K562 (cell line): ENCODE results near the gene ZNF35. TPM values are rescaled to one million over a fixed set of nuclear protein-coding genes. Genes with fewer than 3 reads are reported as not detected.

Source experiments
- ARID2 ChIP-seq: fragments of 450-650 bp; IDR thresholded peaks from 2 replicates; pipeline ENCODE4 v1.6.1; 2017; ENCODE audit warnings: antibody characterized with exemption, mild to moderate bottlenecking
- ARNT ChIP-seq, 2 experiments: fragments of 450-650 bp; IDR thresholded peaks; 2 replicates each; pipeline ENCODE4 v1.6.1; 2016; ENCODE audit warnings: mild to moderate bottlenecking in 1 of 2
- CBFA2T2 ChIP-seq: fragments of 450-650 bp; conservative IDR thresholded peaks from 2 replicates; pipeline ENCODE4 v1.6.1; 2017; ENCODE audit warnings: mild to moderate bottlenecking
- GABPB1 ChIP-seq: sonication (generic); formaldehyde crosslinking; IDR thresholded peaks from 2 replicates; pipeline ENCODE4 v1.8.0; 2022; ENCODE audit warnings: mild to moderate bottlenecking, missing genetic modification reagents
- HNRNPL ChIP-seq: fragments of 200-400 bp; formaldehyde crosslinking; IDR thresholded peaks from 2 replicates; pipeline ENCODE4 v1.6.1; 2017; ENCODE audit warnings: low read depth, mild to moderate bottlenecking, low read length
- HNRNPLL ChIP-seq: fragments of 200-400 bp; formaldehyde crosslinking; IDR thresholded peaks from 2 replicates; pipeline ENCODE4 v1.6.1; 2017; ENCODE audit warnings: low read length, low read depth, mild to moderate bottlenecking; ENCODE audit not compliant: poor library complexity, severe bottlenecking
- ILK ChIP-seq: fragments of 450-650 bp; IDR thresholded peaks from 2 replicates; pipeline ENCODE4 v1.6.1; 2016; ENCODE audit warnings: missing genetic modification characterization, low read depth, mild to moderate bottlenecking, missing compliant biosample characterization, moderate library complexity, borderline replicate concordance
- MAZ ChIP-seq, 2 experiments: fragments of 450-650 bp in 1 of 2; sonication (generic) in 1 of 2; formaldehyde crosslinking; IDR thresholded peaks in 1 of 2; conservative IDR thresholded peaks in 1 of 2; 2 replicates each; pipeline versions ENCODE4 v1.4.0 to v1.5.0; 2020; ENCODE audit warnings: mild to moderate bottlenecking in 1 of 2, missing genetic modification reagents in 1 of 2
- MEF2A ChIP-seq: IDR thresholded peaks from 2 replicates; pipeline ENCODE4 v1.6.1; 2011; ENCODE audit warnings: low read depth, mild to moderate bottlenecking, low read length, moderate library complexity; ENCODE audit not compliant: control insufficient read depth
- NCOR1 ChIP-seq: fragments of 450-650 bp; IDR thresholded peaks from 2 replicates; pipeline ENCODE4 v1.6.1; 2016; ENCODE audit warnings: mild to moderate bottlenecking, moderate library complexity
- NFIX ChIP-seq: fragments of 250-450 bp; sonication (Bioruptor Pico); IDR thresholded peaks from 2 replicates; pipeline ENCODE4 v1.4.0; 2020; ENCODE audit warnings: low read depth, mild to moderate bottlenecking, moderate library complexity
- NFYB ChIP-seq: IDR thresholded peaks from 2 replicates; pipeline ENCODE4 v1.6.1; 2011; ENCODE audit warnings: mild to moderate bottlenecking, moderate library complexity; ENCODE audit not compliant: insufficient read length; ENCODE audit errors: extremely low read depth
- OTX1 ChIP-seq: fragments of 450-650 bp; formaldehyde crosslinking; IDR thresholded peaks from 2 replicates; pipeline ENCODE4 v1.4.0; 2022; ENCODE audit warnings: mild to moderate bottlenecking
- RB1 ChIP-seq: fragments of 450-650 bp; IDR thresholded peaks from 2 replicates; pipeline ENCODE4 v1.6.1; 2017; ENCODE audit warnings: low read depth, mild to moderate bottlenecking
- RBM14 ChIP-seq: fragments of 200-400 bp; formaldehyde crosslinking; IDR thresholded peaks from 2 replicates; pipeline ENCODE4 v1.6.1; 2018; ENCODE audit warnings: low read depth, mild to moderate bottlenecking, low read length, moderate library complexity, borderline replicate concordance; ENCODE audit not compliant: insufficient read depth
- RBM15 ChIP-seq: fragments of 200-400 bp; formaldehyde crosslinking; IDR thresholded peaks from 2 replicates; pipeline ENCODE4 v1.6.1; 2018; ENCODE audit warnings: mild to moderate bottlenecking, low read length, moderate library complexity; ENCODE audit not compliant: insufficient read depth
- SFPQ ChIP-seq: fragments of 200-400 bp; formaldehyde crosslinking; IDR thresholded peaks from 2 replicates; pipeline ENCODE4 v1.6.1; 2017; ENCODE audit warnings: mild to moderate bottlenecking, low read depth, low read length, moderate library complexity
- ZNF354B ChIP-seq: fragments of 250-450 bp; sonication (Bioruptor Pico); IDR thresholded peaks from 2 replicates; pipeline ENCODE4 v1.4.0; 2020
- ZNF408 ChIP-seq: fragments of 250-450 bp; sonication (Bioruptor Pico); IDR thresholded peaks from 2 replicates; pipeline ENCODE4 v1.4.0; 2020; ENCODE audit warnings: low read depth, mild to moderate bottlenecking, moderate library complexity
- ZNF41 ChIP-seq: fragments of 250-450 bp; sonication (Bioruptor Pico); conservative IDR thresholded peaks from 2 replicates; pipeline ENCODE4 v1.4.0; 2020; ENCODE audit warnings: mild to moderate bottlenecking
- ZNF436 ChIP-seq: fragments of 250-450, 450-650 bp; sonication (Bioruptor Pico); formaldehyde crosslinking; IDR thresholded peaks from 2 replicates; pipeline ENCODE4 v1.7.0; 2020; ENCODE audit warnings: mild to moderate bottlenecking
- ZNF778 ChIP-seq: fragments of 450-650 bp; formaldehyde crosslinking; IDR thresholded peaks from 2 replicates; pipeline ENCODE4 v1.4.0; 2020; ENCODE audit warnings: mild to moderate bottlenecking, moderate library complexity
- polyA plus RNA-seq, 8 experiments: library from polyadenylated mRNA; depleted of rRNA in 4 of 8; stranded (reverse) in 5 of 8; unstranded in 3 of 8; fragments of >200 nt; fragmentation: Nextera tagmentation in 2 of 8; fragmentation: Illumina TruSeq in 1 of 8; extraction: Ambion mirVana in 2 of 8; extraction: Trizol in 1 of 8; gene quantifications; 2 replicates each; pipeline versions ENCODE4 v1.2.1 to v1.2.3, GENCODE V29; 2011 to 2014; ENCODE audit warnings: inconsistent platforms in 1 of 8, missing spikeins in 1 of 8
- total RNA-seq, 7 experiments: library from RNA; depleted of rRNA in 6 of 7; stranded (reverse); fragments of >200 nt in 6 of 7; fragmentation: Illumina TruSeq in 2 of 7; extraction: Trizol in 2 of 7; gene quantifications; 2 replicates each; pipeline versions ENCODE4 v1.2.1 to v1.2.3, GENCODE V29; 2011 to 2021; ENCODE audit warnings: low replicate concordance in 1 of 7
- TF ChIP-seq, protein P1 (sequence below): fragments of 450-650 bp; formaldehyde crosslinking; IDR thresholded peaks from 2 replicates; pipeline ENCODE4 v1.4.0; 2020; ENCODE audit warnings: mild to moderate bottlenecking, mixed read lengths

ZNF35 gene
- total and polyA plus RNA-seq, 9 of the 15 experiments (the other 6 are each of a cell fraction or from before 2014, with no cell fraction given) = 8.0 to 18.2 (median 14.8) TPM

- TF ChIP-seq ZNF408 (CRISPR knock-in tag) (no peak), ZNF778 (CRISPR knock-in tag) (no peak), NFIX (no peak), HNRNPLL (peak; percentile 26), OTX1 (CRISPR knock-in tag) (no peak), ARNT (IDR thresholded peaks at IDR 0.05) (no peak), NFYB (no peak), ZNF41 (CRISPR knock-in tag) (no peak), GABPB1 (CRISPR knock-in tag) (no peak), CBFA2T2 (no peak), ARID2 (no peak), NCOR1 (no peak), HNRNPL (no peak), MEF2A (no peak), ZNF436 (no peak), MAZ (CRISPR knock-in tag; conservative IDR thresholded peaks at IDR 0.05 in 1 of 2, IDR thresholded peaks at IDR 0.05 in 1 of 2) (peak in 1 of 2 experiments; percentile 67; a peak in 2 of 4 replicates), RB1 (no peak), RBM14 (no peak), SFPQ (no peak), ZNF354B (CRISPR knock-in tag) (no peak), ILK (no peak), RBM15 (no peak)
- TF ChIP-seq, protein P1, sequence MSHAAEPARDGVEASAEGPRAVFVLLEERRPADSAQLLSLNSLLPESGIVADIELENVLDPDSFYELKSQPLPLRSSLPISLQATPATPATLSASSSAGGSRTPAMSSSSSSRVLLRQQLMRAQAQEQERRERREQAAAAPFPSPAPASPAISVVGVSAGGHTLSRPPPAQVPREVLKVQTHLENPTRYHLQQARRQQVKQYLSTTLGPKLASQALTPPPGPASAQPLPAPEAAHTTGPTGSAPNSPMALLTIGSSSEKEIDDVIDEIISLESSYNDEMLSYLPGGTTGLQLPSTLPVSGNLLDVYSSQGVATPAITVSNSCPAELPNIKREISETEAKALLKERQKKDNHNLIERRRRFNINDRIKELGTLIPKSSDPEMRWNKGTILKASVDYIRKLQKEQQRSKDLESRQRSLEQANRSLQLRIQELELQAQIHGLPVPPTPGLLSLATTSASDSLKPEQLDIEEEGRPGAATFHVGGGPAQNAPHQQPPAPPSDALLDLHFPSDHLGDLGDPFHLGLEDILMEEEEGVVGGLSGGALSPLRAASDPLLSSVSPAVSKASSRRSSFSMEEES (CRISPR knock-in tag) = no peak
Measured at GRCh38 chr3:44685128-44685800, 36.7 kb downstream of the ZNF35 start (continued).
